Mammary epithelial cell (primary cell): ENCODE data around the gene KLHL29.

ENCODE experiments used
- CTCF ChIP-seq, 2 donors: IDR thresholded peaks in 1 of 2; conservative IDR thresholded peaks in 1 of 2; 2 replicates each; pipeline ENCODE4 v1.5.1; 2011 to 2012; ENCODE audit warnings: inconsistent platforms in 2 of 2, low read length in 2 of 2, mild to moderate bottlenecking in 2 of 2, control low read depth in 1 of 2, low read depth in 1 of 2; ENCODE audit not compliant: insufficient read depth in 1 of 2; ENCODE audit errors: extremely low read depth in 1 of 2
- EZH2 ChIP-seq: IDR thresholded peaks from 2 replicates; pipeline ENCODE4 v1.6.1; 2012; ENCODE audit warnings: low read length, inconsistent platforms, borderline replicate concordance

GRCh38 chr2:23592898-23593751, 208.1 kb downstream of the KLHL29 start:
- no peak for TF ChIP-seq EZH2
- no peak for TF ChIP-seq CTCF (conservative IDR thresholded peaks at IDR 0.05 in 1 of 2, IDR thresholded peaks at IDR 0.05 in 1 of 2; ENCODE audit: extremely low read depth in 1 of 2, insufficient read depth in 1 of 2, low read depth in 1 of 2, low read length in 2 of 2)
